IMR-90 (cell line): ENCODE results near the gene VWA8. TPM values are rescaled to one million over a fixed set of nuclear protein-coding genes. Genes with fewer than 3 reads are reported as not detected.

Source experiments
- ATAC-seq: fragments of 200-7000 bp; cut with Tn5 transposase; 2 replicates; pipeline ENCODE4 v1.9.1; 2020; ENCODE audit warnings: low read depth, mild to moderate bottlenecking, moderate library complexity
- BruUV-seq: library from RNA; stranded (reverse); fragments of 400-500 nt; replicated peaks from 2 replicates; lab custom pipeline; 2021; lab: Mats Ljungman, UMichigan
- CTCF ChIA-PET: fragments of 300-600 bp; formaldehyde crosslinking; extraction: SDS; loops from one replicate; lab custom pipeline; 2021; ENCODE audit warnings: antibody characterized with exemption; lab: Yijun Ruan, JAX
- POLR2A ChIA-PET: fragments of 300-600 bp; sonication (Branson Sonifier 250); formaldehyde crosslinking; loops from one replicate; lab custom pipeline; 2022; ENCODE audit warnings: antibody characterized with exemption; ENCODE audit not compliant: unreplicated experiment; lab: Charles Lee
- DNase-seq: peaks from one replicate; pipeline ENCODE4 v3.0.0; 2013
- H2AFZ ChIP-seq: replicated peaks from 2 replicates; pipeline ENCODE3; 2013; ENCODE audit warnings: low read length, mild to moderate bottlenecking; ENCODE audit not compliant: poor library complexity
- H2AK5ac ChIP-seq: 2 replicates; pipeline ENCODE4 v1.6.1; 2013; ENCODE audit warnings: low read depth, low read length, inconsistent platforms
- H2AK9ac ChIP-seq: replicated peaks from 2 replicates; pipeline ENCODE3; 2013; ENCODE audit warnings: mild to moderate bottlenecking, low read depth, low read length, moderate library complexity; ENCODE audit not compliant: poor library complexity
- H2BK120ac ChIP-seq: 2 replicates; pipeline ENCODE4 v1.6.1; 2013; ENCODE audit warnings: low read depth, low read length, inconsistent platforms
- H2BK15ac ChIP-seq: 3 replicates; pipeline ENCODE4 v1.6.1; 2013; ENCODE audit warnings: low read depth, low read length, inconsistent platforms
- H2BK20ac ChIP-seq: 2 replicates; pipeline ENCODE4 v1.6.1; 2013; ENCODE audit warnings: low read depth, mild to moderate bottlenecking, inconsistent platforms, low read length, moderate library complexity
- H2BK5ac ChIP-seq: 2 replicates; pipeline ENCODE4 v1.6.1; 2013; ENCODE audit warnings: mild to moderate bottlenecking, low read depth, low read length, inconsistent platforms; ENCODE audit not compliant: poor library complexity, severe bottlenecking
- H3K14ac ChIP-seq: replicated peaks from 2 replicates; pipeline ENCODE4 v1.6.1; 2013; ENCODE audit warnings: low read depth, low read length, inconsistent platforms
- H3K18ac ChIP-seq: 2 replicates; pipeline ENCODE4 v1.6.1; 2013; ENCODE audit warnings: low read depth, low read length, control low read depth
- H3K23ac ChIP-seq: 2 replicates; pipeline ENCODE4 v1.6.1; 2013; ENCODE audit warnings: low read depth, low read length, inconsistent platforms
- H3K27ac ChIP-seq: 2 replicates; pipeline ENCODE4 v1.5.1; 2013; ENCODE audit warnings: mild to moderate bottlenecking, control low read depth, low read length; ENCODE audit not compliant: insufficient read depth
- H3K27me3 ChIP-seq: 2 replicates; pipeline ENCODE4 v1.6.1; 2013; ENCODE audit warnings: low read length; ENCODE audit not compliant: control insufficient read depth, insufficient read depth
- H3K36me3 ChIP-seq: 2 replicates; pipeline ENCODE4 v1.6.1; 2013; ENCODE audit warnings: low read length, mixed read lengths; ENCODE audit not compliant: control insufficient read depth, insufficient read depth
- H3K4ac ChIP-seq: 2 replicates; pipeline ENCODE4 v1.6.1; 2013; ENCODE audit warnings: low read depth, low read length, inconsistent platforms
- H3K4me1 ChIP-seq: 2 replicates; pipeline ENCODE4 v1.6.1; 2013; ENCODE audit warnings: low read length, mixed read lengths; ENCODE audit not compliant: control insufficient read depth, insufficient read depth
- H3K4me2 ChIP-seq: 2 replicates; pipeline ENCODE4 v1.6.1; 2013; ENCODE audit warnings: low read depth, mild to moderate bottlenecking, control low read depth, low read length, moderate library complexity
- H3K4me3 ChIP-seq: 2 replicates; pipeline ENCODE4 v1.5.1; 2013; ENCODE audit warnings: low read depth, mild to moderate bottlenecking, control low read depth, low read length, moderate library complexity; ENCODE audit not compliant: insufficient read depth
- H3K56ac ChIP-seq: 2 replicates; pipeline ENCODE4 v1.6.1; 2013; ENCODE audit warnings: low read length, inconsistent platforms; ENCODE audit not compliant: insufficient read depth; ENCODE audit errors: extremely low read depth
- H3K79me1 ChIP-seq, 2 experiments: 2 replicates each; pipeline ENCODE4 v1.6.1; 2013; ENCODE audit warnings: low read length in 2 of 2, inconsistent platforms in 1 of 2, low read depth in 1 of 2
- H3K9ac ChIP-seq: 2 replicates; pipeline ENCODE4 v1.6.1; 2013; ENCODE audit warnings: low read depth, low read length, control low read depth
- H3K9me1 ChIP-seq: 2 replicates; pipeline ENCODE4 v1.6.1; 2013; ENCODE audit warnings: low read length, inconsistent platforms; ENCODE audit not compliant: insufficient read depth
- H3K9me3 ChIP-seq: 2 replicates; pipeline ENCODE4 v1.6.1; 2013; ENCODE audit warnings: low read length; ENCODE audit not compliant: control insufficient read depth, insufficient read depth
- H4K20me1 ChIP-seq: 2 replicates; pipeline ENCODE4 v1.6.1; 2013; ENCODE audit warnings: low read length, inconsistent platforms; ENCODE audit not compliant: insufficient read depth
- H4K5ac ChIP-seq: 2 replicates; pipeline ENCODE4 v1.6.1; 2013; ENCODE audit warnings: mild to moderate bottlenecking, low read depth, low read length, control low read depth
- H4K8ac ChIP-seq, 2 experiments: 2 replicates each; pipeline ENCODE4 v1.6.1; 2013; ENCODE audit warnings: low read depth in 2 of 2, low read length in 2 of 2, control low read depth in 1 of 2, inconsistent platforms in 1 of 2
- H4K91ac ChIP-seq: 2 replicates; pipeline ENCODE4 v1.6.1; 2013; ENCODE audit warnings: low read depth, low read length, inconsistent platforms; ENCODE audit not compliant: insufficient read depth
- BHLHE40 ChIP-seq: fragments of 150-350 bp; IDR thresholded peaks from 2 replicates; pipeline ENCODE4 v1.6.1; 2016; ENCODE audit warnings: mild to moderate bottlenecking, low read depth, low read length
- CHD1 ChIP-seq: IDR thresholded peaks from 2 replicates; pipeline ENCODE4 v1.6.1; 2012; ENCODE audit warnings: low read depth, low read length, improper control_type of control experiment
- ELK1 ChIP-seq: fragments of 150-350 bp; IDR thresholded peaks from 2 replicates; pipeline ENCODE4 v1.6.1; 2016; ENCODE audit warnings: low read depth, mild to moderate bottlenecking, low read length, moderate library complexity, borderline replicate concordance
- FOS ChIP-seq: fragments of 150-350 bp; IDR thresholded peaks from 2 replicates; pipeline ENCODE4 v1.6.1; 2016; ENCODE audit warnings: low read depth, low read length
- MAFK ChIP-seq: IDR thresholded peaks from 2 replicates; pipeline ENCODE4 v1.6.1; 2012; ENCODE audit warnings: low read depth, low read length, improper control_type of control experiment
- MAZ ChIP-seq: IDR thresholded peaks from 2 replicates; pipeline ENCODE4 v1.6.1; 2012; ENCODE audit warnings: low read depth, mild to moderate bottlenecking, low read length, improper control_type of control experiment, moderate library complexity, borderline replicate concordance
- MXI1 ChIP-seq: IDR thresholded peaks from 2 replicates; pipeline ENCODE4 v1.6.1; 2012; ENCODE audit warnings: low read depth, mild to moderate bottlenecking, low read length, moderate library complexity, borderline replicate concordance
- POLR2A ChIP-seq: IDR thresholded peaks from 2 replicates; pipeline ENCODE4 v1.6.1; 2012; ENCODE audit warnings: mild to moderate bottlenecking, low read depth, low read length
- RAD21 ChIP-seq: IDR thresholded peaks from 2 replicates; pipeline ENCODE4 v1.6.1; 2012; ENCODE audit warnings: low read length, improper control_type of control experiment
- RCOR1 ChIP-seq: IDR thresholded peaks from 2 replicates; pipeline ENCODE4 v1.6.1; 2012; ENCODE audit warnings: mild to moderate bottlenecking, low read length, improper control_type of control experiment; ENCODE audit not compliant: insufficient replicate concordance
- RFX5 ChIP-seq: IDR thresholded peaks from 2 replicates; pipeline ENCODE4 v1.8.0; 2012; ENCODE audit warnings: low read depth, mild to moderate bottlenecking, low read length, moderate library complexity
- SMC3 ChIP-seq: fragments of 150-350 bp; IDR thresholded peaks from 2 replicates; pipeline ENCODE4 v1.6.1; 2016; ENCODE audit warnings: low read depth, mild to moderate bottlenecking, antibody characterized with exemption, low read length, moderate library complexity
- WGBS, 2 experiments: methylation state at CpG; one replicate each; pipeline versions ENCODE4 v1.1.5 to v1.1.7; 2013; ENCODE audit warnings: missing lambda C conversion rate in 2 of 2; ENCODE audit not compliant: insufficient read length in 1 of 2; ENCODE audit errors: extremely low coverage in 2 of 2; 5-methylcytosine and 5-hydroxymethylcytosine counted together
- dilution Hi-C: fragments of 300-500 bp; cut with HindIII; formaldehyde crosslinking; loops from one replicate; pipeline ENCODE4 v1.14.3; 2018; ENCODE audit warnings: low sequenced_read_pairs; ENCODE audit not compliant: unreplicated experiment
- in situ Hi-C: fragments of 300-500 bp; cut with MboI; formaldehyde crosslinking; loops from 3 replicates; pipeline ENCODE4 v1.14.3; 2019; ENCODE audit warnings: low sequenced_read_pairs, inconsistent platforms, mixed read lengths
- intact Hi-C: fragments of 100-400 bp; cut with micrococcal nuclease; formaldehyde crosslinking; loops from 2 replicates; pipeline ENCODE4 v1.10.0; 2022
- polyA plus RNA-seq, 3 experiments: library from polyadenylated mRNA; depleted of rRNA; stranded (reverse); fragments of >200 nt; gene quantifications; 2 replicates each; pipeline ENCODE4 v1.2.3, GENCODE V29; 2012; ENCODE audit warnings: low replicate concordance in 1 of 3
- total RNA-seq: library from RNA; depleted of rRNA; stranded (reverse); fragments of >200 nt; gene quantifications from 2 replicates; pipeline ENCODE4 v1.2.3, GENCODE V29; 2012
- TF ChIP-seq, protein P1 (sequence below): conservative IDR thresholded peaks from 2 replicates; pipeline ENCODE4 v1.5.1; 2012; ENCODE audit warnings: mild to moderate bottlenecking, low read depth, low read length, improper control_type of control experiment
- TF ChIP-seq, protein P2 (sequence below): fragments of 150-350 bp; IDR thresholded peaks from 2 replicates; pipeline ENCODE4 v1.6.1; 2017; ENCODE audit warnings: mild to moderate bottlenecking, antibody characterized with exemption, low read length, low read depth

VWA8 gene
- total and polyA plus RNA-seq, 2 of the 4 experiments (the other 2 are of a cell fraction): 5.9 to 18.3 TPM

- Histone ChIP-seq H3K4me1 (peaks cover 3% of the 10 kb centered on the region), H4K91ac (no peak overlapping the region), H2BK20ac (no peak overlapping the region), H3K4me2 (peak overlapping the region; percentile 28), H3K27me3 (no peaks in the 10 kb centered on the region; the same call in 1 of the 2 replicates), H2BK15ac (no peak overlapping the region), H3K36me3 (no peaks in the 10 kb centered on the region), H4K20me1 (no peaks in the 10 kb centered on the region), H3K23ac (no peak overlapping the region), H2AK5ac (no peak overlapping the region), H3K4ac (no peak overlapping the region), H3K56ac (no peak overlapping the region), H3K4me3 (no peak overlapping the region), H3K79me1 (no peaks in the 10 kb centered on the region), H3K18ac (no peak overlapping the region), H3K9me1 (no peaks in the 10 kb centered on the region), H2AFZ (no peak overlapping the region), H2BK120ac (no peak overlapping the region), H4K8ac (no peak overlapping the region), H2BK5ac (no peak overlapping the region), H2AK9ac (no peak overlapping the region), H3K14ac (no peak overlapping the region), H3K27ac (no peak overlapping the region), H3K9ac (no peak overlapping the region), H3K9me3 (no peaks in the 10 kb centered on the region), H4K5ac (no peak overlapping the region)
- ChIA-PET CTCF (interaction anchor here (0.9 kb wide), 1 partner anchor 28 kb away, joined by 3 read pairs; no protein-coding TSS in a partner anchor), POLR2A (interaction anchor here (0.7 kb wide), 1 partner anchor 483 kb away, joined by 6 read pairs; no protein-coding TSS in a partner anchor)
- dilution Hi-C loops (no loop called here), in situ Hi-C loops (no loop called here), intact Hi-C loops (no loop called here)
- peak; percentile 48; the same call in 1 of the 2 replicates for ATAC-seq
- no TSS peak for BruUV-seq
- 13% methylated on average over 5 of the region's 15 CpGs; no CpG with 5 or more reads in 1 of the 2 experiments for WGBS, 2 experiments
- TF ChIP-seq ELK1 (no peak), FOS (no peak), RFX5 (no peak), MAFK (no peak), BHLHE40 (no peak), RAD21 (no peak), POLR2A (no peak), CHD1 (no peak), SMC3 (no peak), MAZ (no peak), MXI1 (no peak), RCOR1 (no peak)
- TF ChIP-seq, protein P1, sequence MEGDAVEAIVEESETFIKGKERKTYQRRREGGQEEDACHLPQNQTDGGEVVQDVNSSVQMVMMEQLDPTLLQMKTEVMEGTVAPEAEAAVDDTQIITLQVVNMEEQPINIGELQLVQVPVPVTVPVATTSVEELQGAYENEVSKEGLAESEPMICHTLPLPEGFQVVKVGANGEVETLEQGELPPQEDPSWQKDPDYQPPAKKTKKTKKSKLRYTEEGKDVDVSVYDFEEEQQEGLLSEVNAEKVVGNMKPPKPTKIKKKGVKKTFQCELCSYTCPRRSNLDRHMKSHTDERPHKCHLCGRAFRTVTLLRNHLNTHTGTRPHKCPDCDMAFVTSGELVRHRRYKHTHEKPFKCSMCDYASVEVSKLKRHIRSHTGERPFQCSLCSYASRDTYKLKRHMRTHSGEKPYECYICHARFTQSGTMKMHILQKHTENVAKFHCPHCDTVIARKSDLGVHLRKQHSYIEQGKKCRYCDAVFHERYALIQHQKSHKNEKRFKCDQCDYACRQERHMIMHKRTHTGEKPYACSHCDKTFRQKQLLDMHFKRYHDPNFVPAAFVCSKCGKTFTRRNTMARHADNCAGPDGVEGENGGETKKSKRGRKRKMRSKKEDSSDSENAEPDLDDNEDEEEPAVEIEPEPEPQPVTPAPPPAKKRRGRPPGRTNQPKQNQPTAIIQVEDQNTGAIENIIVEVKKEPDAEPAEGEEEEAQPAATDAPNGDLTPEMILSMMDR: no peak
- TF ChIP-seq, protein P2, sequence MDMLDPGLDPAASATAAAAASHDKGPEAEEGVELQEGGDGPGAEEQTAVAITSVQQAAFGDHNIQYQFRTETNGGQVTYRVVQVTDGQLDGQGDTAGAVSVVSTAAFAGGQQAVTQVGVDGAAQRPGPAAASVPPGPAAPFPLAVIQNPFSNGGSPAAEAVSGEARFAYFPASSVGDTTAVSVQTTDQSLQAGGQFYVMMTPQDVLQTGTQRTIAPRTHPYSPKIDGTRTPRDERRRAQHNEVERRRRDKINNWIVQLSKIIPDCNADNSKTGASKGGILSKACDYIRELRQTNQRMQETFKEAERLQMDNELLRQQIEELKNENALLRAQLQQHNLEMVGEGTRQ: no peak
- DNase-seq: no peak
Observed at GRCh38 chr13:41533266-41534052, 427.4 kb downstream of the VWA8 start.
